Stimulated activated CD8-positive, alpha-beta memory T cell treated with anti-CD3 and anti-CD28 coated beads, Interleukin-12 subunit alpha, Interleukin-12 subunit beta, amount 100 ng/mL, for 4 hours (primary cell): ENCODE data around the gene TENM3.

Source experiments
- DNase-seq: peaks from one replicate; pipeline ENCODE4 v3.0.0-alpha.2; 2020; ENCODE audit warnings: low read depth

The TENM3 gene

GRCh38 chr4:182451441-182451840, 208.2 kb downstream of the TENM3 start:
- no peak for DNase-seq

DNA sequence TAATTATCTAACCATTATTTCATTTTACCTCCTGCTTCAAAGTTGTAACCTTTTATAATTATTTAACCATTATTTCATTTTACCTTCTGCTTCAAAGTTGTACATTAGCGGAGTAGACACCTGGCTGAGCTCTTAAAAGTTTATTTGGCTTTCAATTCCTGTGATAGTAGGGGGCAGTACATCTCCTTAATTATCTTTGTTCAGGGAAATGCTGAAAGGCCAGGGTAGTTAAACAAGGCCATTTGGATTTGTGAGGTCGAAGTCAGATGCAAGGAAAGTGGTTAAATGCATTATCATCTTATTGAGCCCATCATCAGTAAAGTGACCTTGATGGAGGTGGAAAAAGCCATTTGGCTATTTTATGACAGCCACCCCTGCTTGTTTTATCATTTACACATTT, 210.6 kb downstream of the TENM3 start:
- no peak for DNase-seq

DNA sequence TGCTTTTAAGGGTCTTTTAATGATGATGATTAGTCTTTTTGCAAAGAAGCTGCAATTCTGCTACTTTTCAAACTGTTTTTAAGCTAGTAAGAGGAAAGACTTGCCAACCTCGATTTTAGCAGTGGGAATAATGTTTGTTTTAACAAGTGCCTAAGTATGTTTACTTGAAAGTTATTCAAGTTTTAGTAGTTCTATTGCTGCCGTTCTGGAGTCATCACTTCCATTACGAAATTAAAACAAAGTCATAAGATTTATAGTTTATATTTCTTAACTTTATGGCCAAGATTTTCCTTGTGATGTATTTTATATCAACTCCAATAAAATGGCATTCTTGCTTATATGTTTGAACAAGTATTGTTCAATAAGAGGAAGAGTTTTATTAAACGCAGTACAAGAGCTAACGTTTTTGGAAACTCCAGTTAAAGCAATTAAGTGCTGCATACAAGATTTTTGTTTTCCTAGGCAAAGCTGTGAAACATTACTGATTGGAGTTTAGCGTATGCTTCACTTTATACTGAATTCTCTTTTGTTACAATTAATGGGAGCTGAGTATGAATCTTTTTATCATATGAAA, 211.3 kb downstream of the TENM3 start:
- no peak for DNase-seq

DNA sequence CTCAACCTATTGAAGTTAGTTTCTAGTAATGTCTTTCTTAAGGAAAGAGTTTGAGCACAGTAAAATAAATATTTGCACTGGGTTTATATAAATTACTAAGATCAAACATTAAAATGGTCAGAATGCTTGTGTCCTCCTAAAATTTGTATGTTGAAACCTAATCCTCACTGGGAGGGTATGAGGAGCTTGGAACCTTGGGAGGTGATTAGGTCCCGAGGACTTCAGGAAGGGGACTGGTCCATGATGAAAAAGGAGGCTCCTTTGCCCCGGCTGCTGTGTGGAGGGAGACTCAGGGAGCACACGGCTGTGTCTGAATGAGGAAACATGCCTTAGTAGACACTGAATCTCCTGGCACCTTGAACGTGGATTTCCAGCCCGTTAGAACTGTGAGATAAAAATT, 221.9 kb downstream of the TENM3 start:
- no peak for DNase-seq

DNA sequence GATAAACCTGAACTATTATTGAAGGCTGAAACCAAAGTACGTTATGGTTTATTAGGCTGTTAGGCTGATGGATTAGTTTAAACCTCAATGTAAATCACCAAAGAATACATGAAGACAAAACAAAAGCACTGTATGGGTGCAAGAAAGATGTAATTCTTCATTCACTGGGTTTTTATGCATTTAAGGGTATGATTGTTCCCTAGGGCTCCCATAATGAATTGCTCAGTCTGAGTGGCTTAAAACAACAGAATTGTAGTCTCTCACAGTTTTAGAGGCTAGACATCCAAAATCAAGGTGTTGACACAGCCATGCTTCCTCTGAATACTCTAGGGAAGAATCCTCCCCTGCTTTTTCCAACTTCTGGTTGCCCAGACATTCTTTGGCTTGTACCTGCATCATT, 222.8 kb downstream of the TENM3 start:
- DNase-seq, result no peak

DNA sequence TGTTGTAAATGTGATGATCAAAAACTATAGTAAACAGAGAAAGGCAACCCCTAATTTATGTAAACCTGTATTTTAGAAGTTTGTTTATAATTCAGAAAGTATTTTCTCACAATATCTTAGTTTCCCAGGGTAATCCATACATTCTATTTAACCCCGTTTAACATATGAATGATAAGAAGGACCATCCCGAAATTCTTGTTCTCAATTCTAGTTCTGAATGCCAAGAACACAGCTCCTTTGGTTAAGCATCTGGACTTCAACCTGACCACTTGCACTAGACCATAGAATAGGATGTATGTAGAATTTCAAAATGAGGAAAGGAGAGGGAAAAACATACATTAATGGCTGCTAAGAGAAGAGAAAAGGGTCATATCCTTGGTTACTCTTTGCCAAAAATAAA, 227.0 kb downstream of the TENM3 start:
- no peak for DNase-seq

GRCh38 chr4:182475539-182475938, 232.3 kb downstream of the TENM3 start:
- no peak for DNase-seq

DNA sequence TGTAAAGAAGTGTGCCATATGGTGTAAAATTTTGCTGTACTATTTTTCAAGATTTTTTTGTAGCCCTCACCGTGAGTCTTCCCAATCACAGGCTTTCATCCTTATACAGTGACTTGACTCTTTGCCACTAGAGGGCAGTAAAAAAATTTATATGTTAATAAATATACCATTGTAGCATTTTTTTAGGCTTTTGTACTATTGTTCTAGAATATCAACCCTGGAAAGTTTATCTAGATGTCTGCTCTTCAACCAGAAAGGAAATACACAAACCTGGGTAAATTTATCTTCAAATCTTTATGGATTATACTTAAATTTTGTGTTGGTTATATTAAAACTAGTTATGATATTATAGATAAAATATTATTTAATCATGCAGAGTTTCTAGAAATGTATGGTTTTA, 235.3 kb downstream of the TENM3 start:
- DNase-seq, result no peak

DNA sequence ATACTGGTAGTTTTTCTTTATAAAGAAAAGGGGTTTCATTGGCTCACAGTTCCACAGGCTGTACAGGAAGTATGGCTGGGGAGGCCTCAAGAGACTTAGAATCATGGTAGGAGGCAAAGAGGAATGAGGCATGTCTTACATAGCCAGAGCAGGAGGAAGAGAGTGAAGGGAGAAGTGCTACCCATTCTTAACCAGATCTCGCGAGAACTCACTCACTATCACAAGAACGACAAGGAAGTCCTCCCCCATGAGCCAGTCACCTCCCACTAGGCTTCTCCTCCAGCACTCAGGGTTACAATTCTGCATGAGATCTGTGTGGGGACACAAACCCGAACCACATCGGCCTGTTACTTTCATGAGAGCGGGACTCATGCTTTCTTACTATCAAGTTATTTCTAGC, 240.5 kb downstream of the TENM3 start:
- no peak for DNase-seq

- DNase-seq, result no peak
These were observed 243.7 kb downstream of the TENM3 start for GRCh38 chr4:182486881-182487280.

GRCh38 chr4:182488896-182489295, 245.7 kb downstream of the TENM3 start:
- DNase-seq, result no peak

DNA sequence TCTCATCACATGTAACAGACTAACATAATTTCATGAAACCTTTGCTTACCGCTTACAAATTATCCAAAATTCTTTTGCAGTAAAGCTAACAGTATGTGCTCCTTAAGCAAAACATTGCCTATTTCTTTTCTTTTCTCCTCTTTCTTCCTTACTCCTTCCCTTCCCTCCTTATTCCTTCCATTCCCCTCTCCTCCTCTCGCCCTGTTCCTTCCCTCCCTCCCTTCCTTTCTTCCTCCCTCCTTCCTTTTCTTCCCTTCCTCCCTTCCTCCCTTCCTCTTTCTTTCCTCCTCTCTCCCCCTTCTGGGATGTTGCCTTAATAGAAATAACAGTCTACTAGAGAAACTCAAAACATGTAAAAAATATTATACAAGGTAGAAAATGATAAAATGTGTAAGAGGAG, 246.4 kb downstream of the TENM3 start:
- no peak for DNase-seq

DNA sequence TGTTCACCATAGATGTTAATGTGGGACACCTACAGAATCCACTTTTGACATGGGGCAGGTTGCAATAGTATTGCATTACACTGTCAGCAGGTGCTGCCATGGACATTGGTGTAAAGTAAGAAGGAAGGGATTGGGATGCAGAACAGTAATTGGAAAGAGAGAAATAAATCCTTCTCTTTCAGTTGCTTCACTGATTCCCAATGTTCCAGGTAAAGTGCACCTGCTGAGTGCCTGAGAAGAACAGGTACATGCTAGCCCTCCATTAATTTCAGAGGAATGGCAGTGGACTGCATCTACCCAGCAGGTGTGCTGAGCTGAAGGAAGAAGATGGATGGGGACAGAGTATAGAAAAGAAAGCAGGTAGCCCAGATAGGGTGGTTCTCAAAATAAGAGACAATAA, 248.5 kb downstream of the TENM3 start:
- DNase-seq, result no peak

GRCh38 chr4:182492423-182492822, 249.2 kb downstream of the TENM3 start:
- no peak for DNase-seq

- no peak for DNase-seq
These were observed 250.2 kb downstream of the TENM3 start for GRCh38 chr4:182493377-182493776.

- DNase-seq, result no peak
These were observed 250.9 kb downstream of the TENM3 start for GRCh38 chr4:182494103-182494502.

DNA sequence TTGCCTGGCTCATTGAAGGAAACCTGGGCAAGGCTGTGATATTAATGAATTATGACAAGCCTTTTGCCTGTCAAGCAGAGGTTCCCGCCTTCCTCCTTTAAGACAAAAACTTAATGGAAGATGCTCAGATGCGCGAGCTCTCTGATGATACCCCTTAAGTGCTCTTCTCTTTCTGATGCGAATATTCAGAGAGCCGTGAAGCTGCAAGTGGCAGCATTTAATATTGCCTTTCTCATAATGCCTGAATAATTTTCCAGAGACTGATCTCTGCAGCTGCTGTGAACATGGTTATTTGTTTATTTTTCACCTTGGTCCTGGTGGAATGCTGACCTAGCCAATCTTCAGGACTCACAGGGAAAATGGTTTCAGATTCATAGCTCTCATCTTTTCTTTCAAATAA, 251.8 kb downstream of the TENM3 start:
- DNase-seq, result no peak

DNA sequence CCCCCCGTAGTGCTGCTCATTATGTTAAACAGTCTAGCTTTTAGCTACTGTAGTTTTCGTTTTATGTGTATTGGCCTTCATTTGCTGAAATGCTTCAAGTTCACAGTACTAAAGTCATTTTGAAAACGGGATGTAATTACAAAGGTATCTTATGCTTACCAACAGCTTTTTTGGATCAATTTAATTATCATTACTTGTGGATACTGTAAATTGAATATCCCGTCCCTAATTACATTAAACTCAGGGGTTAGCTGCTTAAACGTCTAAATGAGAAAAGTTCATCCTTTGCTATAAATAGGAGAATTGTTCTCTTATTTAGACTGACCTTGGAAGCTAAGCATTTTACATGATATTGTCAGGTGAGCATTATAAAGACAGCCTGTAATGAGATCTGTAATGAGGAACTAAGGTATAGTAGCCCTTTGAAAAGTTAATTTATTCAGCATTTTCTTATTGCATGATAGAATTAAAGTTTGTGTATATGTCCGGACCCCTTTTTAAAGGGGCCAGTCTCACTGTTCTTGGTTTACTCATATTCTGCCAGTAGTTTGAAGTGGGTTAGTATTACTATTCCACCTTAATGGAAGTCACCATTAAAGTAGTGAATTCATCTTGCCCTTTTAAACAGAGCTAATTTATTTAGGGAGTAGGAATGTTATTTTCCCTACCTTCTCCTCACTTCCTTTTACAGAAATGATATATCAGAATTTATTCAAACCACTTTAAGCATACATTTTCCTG, 252.6 kb downstream of the TENM3 start:
- DNase-seq, result no peak

DNA sequence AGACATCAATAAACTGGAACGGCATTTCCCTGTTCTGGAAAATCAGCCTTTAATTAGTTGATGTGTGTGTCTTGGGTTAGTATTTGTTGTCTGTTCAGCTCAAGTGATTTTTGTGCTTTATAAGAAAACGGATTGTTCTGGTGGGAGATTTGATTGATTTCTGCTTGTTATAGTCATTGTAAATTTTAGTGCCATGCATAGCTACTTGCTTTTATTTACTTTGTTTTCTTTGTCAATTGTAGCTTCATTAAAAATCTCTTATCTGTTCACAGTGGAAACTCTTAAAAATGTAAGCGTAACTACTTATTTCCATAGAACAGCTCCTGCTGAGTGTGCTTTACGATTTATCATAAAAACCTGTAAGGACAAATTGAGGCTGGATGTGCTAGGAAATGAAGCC, 253.2 kb downstream of the TENM3 start:
- no peak for DNase-seq

- DNase-seq, result no peak
These were observed 258.9 kb downstream of the TENM3 start for GRCh38 chr4:182502064-182502463.

- DNase-seq, result no peak
These were observed 261.3 kb downstream of the TENM3 start for GRCh38 chr4:182504463-182504862.

- DNase-seq, result no peak
These were observed 264.6 kb downstream of the TENM3 start for GRCh38 chr4:182507805-182508204.

DNA sequence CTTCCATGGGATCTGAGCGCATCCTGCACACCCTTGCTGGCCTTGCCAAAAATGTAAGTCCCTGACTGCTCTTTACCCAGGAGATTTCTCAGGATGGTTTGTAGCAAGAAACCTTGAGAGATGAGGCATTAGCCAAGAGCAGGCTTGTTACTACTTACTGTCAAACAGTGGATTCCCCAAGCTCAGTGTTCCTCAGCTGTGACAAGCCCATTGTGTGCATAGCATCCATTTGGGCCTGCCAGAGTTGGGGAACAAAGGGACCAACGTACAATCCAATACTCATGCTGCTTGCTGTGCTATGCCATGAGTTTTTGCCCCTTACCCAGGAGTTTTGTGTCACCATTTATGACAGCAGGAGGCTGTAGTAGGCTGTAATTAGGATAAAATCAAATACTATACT, 267.6 kb downstream of the TENM3 start:
- no peak for DNase-seq

DNA sequence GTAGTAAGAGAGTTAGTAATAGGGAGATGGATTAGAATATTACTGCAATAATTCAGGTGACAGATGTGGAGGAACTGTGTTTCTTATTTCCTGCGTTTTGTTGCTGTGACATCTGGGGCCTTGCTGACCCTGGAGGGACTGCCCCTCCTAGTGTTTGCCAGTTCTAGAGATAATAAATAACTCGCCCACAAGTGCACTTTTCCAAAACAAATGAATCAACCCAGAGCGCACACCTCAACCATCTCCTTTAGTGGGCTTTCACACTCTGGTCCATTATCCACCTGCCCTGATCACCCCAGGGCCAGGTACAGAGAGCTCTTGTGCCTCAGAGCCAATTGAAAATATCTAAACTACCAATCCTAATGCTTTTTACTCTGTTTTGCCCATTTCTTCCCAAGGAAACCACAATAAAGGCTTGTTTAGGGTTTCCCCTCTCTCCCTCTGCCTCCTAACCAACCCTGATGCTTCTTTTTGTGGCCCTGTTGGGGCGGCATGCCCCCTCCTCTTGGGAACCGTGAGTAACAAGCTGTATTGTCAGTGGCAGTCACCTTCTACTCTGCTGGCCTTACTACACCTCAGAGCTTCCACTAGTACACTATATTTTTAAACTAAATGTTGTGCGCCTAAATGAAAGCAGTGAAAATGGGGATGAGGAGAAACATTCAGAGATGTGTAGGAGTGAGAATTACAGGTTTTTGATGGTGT, 270.5 kb downstream of the TENM3 start:
- DNase-seq, result no peak
